GM18505 (cell line): ENCODE results near the gene LHFPL6.

Experiments used
- ATAC-seq: cut with Tn5 transposase; IDR thresholded peaks from one replicate; pipeline ENCODE4 v1.9.1; 2021; ENCODE audit not compliant: unreplicated experiment
- POLR2A ChIP-seq: IDR thresholded peaks from 4 replicates; pipeline ENCODE4 v1.6.1; 2011; ENCODE audit warnings: borderline replicate concordance; ENCODE audit not compliant: insufficient read depth, insufficient read length; ENCODE audit errors: extremely low read depth

Gene LHFPL6

DNA sequence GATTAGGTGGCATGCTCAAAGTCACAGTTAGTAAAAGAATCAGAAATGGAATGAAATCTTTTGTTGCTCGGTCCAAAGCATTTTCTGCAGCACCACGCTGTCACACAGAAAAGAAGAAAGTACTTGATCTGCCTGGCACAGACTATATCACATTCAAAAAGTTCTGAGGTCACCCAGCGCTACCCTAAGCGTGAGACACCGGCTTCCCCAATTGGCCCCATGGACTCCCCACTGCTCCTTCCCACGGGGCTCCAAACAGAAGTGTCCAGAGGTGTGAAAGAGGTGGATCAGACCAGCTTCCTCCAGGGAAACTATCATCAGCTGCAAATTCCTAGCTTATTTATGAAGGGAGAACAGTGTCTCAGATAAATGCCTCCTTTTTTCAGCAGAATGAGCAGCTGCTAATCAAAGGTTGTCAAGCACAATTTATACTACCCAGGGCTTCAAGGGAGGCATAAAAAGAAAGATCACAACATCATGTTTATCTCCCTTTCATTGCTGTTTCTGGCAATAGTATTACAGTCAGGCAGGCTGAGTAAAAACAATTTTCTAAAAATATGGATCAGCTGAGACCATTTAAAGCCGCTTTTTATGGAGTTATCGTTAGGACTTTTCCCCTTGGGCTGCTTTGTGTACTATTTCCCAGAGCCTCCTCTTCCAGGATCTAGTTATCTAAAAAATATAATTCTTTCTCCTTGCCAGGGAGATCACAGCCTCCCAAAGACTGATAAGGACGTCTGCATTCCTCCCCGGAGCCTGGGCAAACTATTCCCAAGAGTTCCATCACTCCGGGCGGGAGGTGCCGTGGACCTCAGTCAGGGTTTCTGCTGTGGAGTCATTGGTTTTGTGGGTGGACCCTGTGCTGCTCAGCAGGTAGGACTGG is 208.0 kb downstream of the LHFPL6 start:
- TF ChIP-seq POLR2A: no peak
- no peak for ATAC-seq

DNA sequence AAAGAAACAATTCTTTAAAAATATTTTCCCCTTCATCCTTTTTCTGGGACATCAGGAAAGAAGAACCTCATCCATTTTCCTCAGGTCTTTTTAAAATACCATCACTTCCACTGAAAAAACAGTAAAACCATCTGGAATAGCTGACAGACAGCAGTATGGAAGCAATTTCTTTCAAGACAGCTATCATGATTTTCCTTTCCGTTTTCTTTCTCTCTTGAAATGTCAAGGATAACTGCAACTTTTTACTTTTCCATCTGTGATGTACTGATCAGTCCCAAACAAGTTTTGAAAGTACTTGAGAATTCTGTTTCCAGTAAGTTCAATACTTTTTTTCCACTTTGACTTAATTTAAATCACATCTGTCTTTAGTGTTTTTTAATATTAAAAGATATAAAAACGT is 211.2 kb downstream of the LHFPL6 start:
- no peak for TF ChIP-seq POLR2A
- ATAC-seq: no peak

DNA sequence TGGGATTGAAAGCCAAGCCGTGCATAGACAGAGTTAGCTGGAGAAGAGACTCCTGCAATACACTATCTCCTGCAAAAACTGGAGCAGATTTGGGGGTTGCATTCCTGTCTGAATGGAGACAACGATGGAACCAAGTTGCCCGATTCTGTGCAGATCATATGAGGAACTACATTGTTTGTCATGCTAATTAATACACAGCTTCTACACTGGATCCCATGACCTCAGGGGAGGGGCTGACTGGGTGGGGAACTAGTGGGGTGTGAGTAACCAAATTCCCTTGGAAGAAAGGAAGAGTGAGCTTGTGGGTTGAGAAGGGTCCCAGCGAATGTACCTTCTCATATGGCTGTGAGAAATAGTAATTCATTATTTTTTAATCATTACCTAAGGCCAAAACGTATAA is 214.0 kb downstream of the LHFPL6 start:
- no peak for ATAC-seq
- TF ChIP-seq POLR2A: no peak

DNA sequence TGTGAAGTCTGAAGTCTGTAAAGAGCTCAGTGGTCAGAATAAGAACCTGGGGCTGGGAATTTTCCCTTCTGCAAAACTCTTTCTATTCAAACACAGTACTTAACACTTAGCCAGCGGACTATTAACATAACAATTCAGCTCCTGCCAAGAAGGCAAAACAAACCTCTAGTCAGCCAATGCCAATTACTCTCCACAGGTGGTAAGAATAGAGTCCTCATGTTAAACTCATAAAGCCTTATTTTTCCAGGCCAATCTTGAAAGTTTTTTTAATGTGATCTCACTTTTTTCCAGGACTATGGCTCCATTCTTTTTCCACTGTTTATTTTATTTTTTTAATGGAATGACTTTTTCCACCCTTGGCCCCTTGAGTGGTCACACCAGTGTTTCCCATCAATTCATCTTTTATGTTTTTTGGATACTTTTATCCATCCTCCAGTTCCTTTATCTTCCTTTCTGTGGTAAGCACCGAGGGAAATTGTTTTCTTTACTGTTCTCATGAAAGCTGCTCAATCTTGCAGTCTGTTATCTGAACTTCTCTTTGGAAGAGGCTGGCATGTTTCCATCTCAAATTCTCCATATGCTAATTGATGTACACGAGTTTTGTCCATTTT is 217.3 kb downstream of the LHFPL6 start:
- no peak for ATAC-seq
- no peak for TF ChIP-seq POLR2A

DNA sequence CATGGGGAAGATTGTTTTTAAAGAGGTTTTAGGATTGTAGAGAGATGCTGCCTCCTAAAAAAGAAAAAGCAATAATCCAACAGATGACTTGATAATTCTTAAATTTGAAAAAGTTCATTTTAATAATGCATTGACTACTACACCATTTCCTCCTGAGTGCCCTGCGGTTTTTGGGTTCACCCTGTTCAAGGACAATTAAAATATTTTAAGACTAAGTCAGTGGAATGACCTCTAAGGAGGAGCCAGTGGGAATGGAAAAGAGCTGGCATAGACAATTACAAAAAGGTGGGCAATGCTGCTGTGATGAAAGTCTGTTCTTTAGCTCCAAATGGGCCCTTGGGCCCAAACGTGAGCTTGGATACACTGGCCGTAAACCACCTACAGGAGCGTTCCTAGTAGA is 217.8 kb downstream of the LHFPL6 start:
- no peak for TF ChIP-seq POLR2A
- no peak for ATAC-seq

DNA sequence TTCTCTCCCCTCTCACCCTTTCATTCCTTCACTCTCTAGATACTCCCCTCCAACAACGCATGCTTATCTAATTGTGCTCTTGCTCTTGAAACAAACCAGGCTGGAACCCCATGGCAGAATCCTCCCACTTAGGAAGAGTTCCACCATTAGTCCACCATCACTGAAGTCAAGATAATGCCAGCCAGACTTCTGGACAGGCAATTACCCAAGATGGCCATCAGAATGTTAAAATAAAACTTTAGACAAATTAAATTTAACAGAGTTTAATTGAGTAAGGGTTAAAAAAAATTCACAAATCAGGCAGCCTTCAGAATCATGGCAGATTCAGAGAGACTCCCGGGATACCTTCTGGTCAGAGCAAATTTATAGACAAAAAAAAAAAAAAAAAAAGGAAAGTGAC is 221.5 kb downstream of the LHFPL6 start:
- no peak for ATAC-seq

DNA sequence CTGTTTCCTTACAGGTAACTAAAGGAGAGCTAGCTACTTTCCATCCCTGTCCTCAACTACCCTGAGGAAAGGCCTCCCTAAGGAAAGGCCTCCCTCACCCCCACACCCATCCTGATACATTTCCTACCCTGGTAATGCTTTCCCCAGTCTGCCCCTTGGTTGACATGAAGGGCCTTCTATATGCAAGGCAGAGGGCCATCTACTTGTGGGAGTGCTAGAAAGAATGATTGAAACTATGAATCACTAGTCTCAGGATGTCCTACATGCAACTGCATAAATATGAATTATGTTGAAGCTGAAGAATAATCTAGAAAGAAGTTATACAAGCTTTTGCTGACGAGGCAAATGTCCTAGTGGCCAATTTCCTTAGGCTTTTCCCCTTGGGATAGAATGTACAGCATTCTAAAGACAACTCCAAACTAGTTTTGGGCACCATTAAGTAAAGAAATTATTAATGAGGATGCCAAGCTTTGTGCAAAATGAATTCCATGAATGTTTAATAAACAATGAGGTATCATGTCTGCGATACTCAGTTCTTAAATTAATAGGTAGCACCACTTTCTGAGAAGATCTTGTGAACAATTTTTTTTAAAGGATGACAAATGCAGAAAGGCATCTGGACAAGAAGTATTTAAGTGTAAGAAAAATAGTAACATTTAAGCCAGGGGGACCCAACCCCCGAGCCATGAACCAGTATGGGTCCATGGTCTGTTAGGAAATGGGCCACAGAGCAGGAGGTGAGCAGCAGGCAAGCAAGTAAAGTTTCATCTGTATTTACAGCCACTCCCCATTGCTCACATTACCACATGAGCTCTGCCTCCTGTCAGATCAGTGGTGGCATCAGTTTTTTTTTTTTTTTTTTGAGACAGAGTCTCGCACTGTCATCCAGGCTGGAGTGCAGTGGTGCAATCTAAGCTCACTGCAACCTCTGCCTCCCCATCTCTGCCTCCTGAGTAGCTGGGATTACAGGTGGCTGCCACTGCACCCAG is 223.0 kb downstream of the LHFPL6 start:
- no peak for TF ChIP-seq POLR2A

More for the DNA sequence above, 221.5 kb downstream of the LHFPL6 start:
- no peak for TF ChIP-seq POLR2A

DNA sequence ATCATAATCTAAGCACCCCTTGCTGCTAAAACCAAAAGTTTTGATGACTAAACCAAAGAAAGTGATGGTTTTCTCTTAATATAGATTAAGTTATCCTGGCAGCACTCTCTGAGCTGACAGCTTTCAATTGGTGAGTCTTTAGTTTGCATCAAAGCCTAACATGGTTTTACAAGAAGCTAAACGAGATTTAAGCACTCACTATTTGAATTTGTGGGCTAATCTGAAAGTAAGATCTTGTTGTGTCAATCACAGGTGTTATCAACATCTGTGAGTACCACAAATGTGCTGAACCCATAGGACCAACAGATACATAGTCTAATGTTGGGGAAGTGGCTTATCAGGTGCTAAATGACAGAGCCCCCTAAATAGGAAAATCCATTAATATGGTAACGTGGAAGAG is 223.9 kb downstream of the LHFPL6 start:
- peak; percentile 95 for ATAC-seq
- no peak for TF ChIP-seq POLR2A

More for the DNA sequence above, 223.0 kb downstream of the LHFPL6 start:
- ATAC-seq: no peak

DNA sequence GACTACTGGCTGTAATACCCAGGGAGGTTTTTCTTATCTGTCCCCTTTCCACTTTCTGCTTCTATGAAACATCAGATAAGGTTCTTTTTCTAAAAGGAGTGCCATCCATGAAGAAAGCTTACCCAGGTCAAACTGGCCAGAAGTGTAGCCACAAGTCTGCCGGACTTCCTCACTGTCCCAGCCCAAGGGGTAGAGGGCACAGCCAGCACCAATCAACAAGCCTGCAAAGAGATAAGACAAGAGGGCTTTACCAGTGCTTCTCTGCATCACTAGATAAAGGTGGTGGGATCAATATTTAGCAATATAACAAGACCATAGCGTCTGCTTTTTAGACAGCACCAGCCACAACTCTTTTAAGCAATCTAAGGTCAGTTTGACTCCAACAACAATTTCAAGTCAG is 224.7 kb downstream of the LHFPL6 start:
- no peak for ATAC-seq
- TF ChIP-seq POLR2A: no peak

DNA sequence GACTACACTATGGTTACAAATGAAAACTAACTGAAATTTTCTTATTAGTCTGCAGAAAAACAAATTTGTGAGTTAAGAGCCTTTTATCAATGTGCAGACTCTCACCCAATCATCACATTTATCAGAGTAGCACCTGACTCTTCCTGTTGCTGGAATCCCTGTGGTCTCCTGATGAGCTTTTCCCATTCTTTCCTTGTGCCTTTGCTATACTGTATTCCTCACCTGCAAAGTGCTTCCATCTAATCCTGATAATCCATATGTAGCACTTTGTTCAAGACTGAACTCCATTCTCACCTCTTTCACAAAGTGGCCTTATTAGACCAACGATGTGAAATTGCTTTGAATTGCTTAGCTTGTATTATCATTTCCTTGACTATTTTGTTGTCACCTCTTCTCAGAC is 225.3 kb downstream of the LHFPL6 start:
- no peak for ATAC-seq
- TF ChIP-seq POLR2A: no peak

DNA sequence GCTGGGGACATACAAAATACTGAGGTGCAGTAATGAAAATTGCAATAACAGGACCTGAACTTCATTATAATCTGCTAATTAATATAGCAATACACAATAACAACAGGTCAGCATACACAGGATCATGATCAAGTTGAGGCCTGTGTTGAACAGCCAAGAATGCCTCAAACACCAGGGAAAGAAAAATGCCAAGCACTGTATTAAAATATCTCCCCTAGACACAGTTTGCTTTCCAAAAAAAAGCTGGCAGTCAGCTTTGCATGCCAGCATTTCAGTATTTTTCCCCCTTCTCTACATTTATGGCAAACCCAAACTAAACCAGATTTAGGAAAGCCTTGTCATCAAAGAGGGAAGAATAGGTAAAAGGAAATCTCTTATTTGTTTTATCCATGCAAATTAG is 226.9 kb downstream of the LHFPL6 start:
- TF ChIP-seq POLR2A: no peak
- no peak for ATAC-seq

DNA sequence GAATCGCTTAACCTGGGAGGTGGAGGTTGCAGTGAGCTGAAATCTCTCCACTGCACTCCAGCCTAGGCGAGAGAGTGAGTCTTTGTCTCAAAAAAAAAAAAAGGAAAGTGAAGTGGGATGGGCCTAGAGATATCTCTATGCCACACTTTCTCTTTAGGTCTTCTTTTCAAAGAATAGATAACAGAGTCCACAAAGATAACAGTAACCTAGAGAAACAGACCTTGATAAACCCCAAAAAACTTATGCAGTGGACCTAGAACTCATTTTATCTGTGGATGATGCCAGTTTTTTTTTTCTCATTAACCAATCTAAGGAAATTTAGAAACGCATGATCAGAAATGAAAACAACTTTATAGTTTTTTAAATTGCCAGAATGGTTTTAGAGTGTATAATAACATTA is 227.4 kb downstream of the LHFPL6 start:
- TF ChIP-seq POLR2A: no peak
- no peak for ATAC-seq

DNA sequence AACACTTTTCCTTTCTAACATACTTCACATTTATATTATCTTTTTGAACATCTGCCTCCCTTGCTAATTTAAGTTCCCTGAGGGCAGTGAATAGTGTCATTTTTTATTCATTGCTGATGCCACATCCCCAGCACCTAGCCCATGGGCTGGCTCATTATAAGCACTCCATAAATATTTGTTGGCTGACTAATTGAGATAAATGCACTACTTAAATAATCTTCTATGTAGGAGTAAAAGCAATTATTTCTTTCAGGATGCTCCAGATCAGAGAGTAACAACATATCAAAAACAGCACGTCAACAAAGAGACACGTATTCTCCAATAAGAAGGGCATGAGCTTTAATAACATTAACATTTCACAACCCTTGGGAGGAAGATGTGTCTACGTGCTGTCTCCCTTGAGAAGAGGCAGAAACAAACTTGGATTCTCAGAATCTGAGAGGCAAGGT is 228.2 kb downstream of the LHFPL6 start:
- TF ChIP-seq POLR2A: no peak
- no peak for ATAC-seq
